Gastroesophageal sphincter (tissue), 4 donors: ENCODE results near the gene FAM50A. TPM values are rescaled to one million over a fixed set of nuclear protein-coding genes. Genes with fewer than 3 reads are reported as not detected.

Experiments
- ATAC-seq: fragments of 150-250 bp; one replicate; pipeline ENCODE4 v1.9.1; 2016; ENCODE audit warnings: mild to moderate bottlenecking, moderate library complexity
- H3K27ac ChIP-seq, 4 donors: fragments of 200-600 bp; sonication (generic) in 3 of 4; 1 replicate in 3 of 4; 2 replicates in 1 of 4; pipeline ENCODE4 v1.5.1; 2016 to 2019
- H3K27me3 ChIP-seq: fragments of 200-600 bp; sonication (generic); one replicate; pipeline ENCODE4 v1.5.1; 2019
- H3K36me3 ChIP-seq, 2 donors: fragments of 200-600 bp; sonication (generic); one replicate each; pipeline ENCODE4 v1.5.1; 2019; ENCODE audit warnings: control low read depth in 1 of 2
- H3K4me1 ChIP-seq, 3 donors: fragments of 200-600 bp; sonication (generic); 1 replicate in 2 of 3; 2 replicates in 1 of 3; pipeline ENCODE4 v1.5.1; 2016 to 2019; ENCODE audit warnings: control low read depth in 2 of 3
- H3K4me3 ChIP-seq, 2 donors: fragments of 200-600 bp; sonication (generic); one replicate each; pipeline ENCODE4 v1.5.1; 2019; ENCODE audit warnings: mild to moderate bottlenecking in 1 of 2, moderate library complexity in 1 of 2
- H3K9me3 ChIP-seq, 3 donors: fragments of 200-600 bp; sonication (generic); one replicate each; pipeline ENCODE4 v1.5.1; 2017 to 2019; ENCODE audit warnings: control low read depth in 2 of 3
- CTCF ChIP-seq, 4 experiments: fragments of 200-600 bp in 2 of 4; fragments of 450-650 bp in 2 of 4; sonication (generic) in 1 of 4; IDR thresholded peaks; one replicate each; pipeline ENCODE4 v1.5.1; 2017 to 2019; ENCODE audit warnings: antibody characterized with exemption in 4 of 4, mild to moderate bottlenecking in 2 of 4, moderate library complexity in 2 of 4
- EP300 ChIP-seq: sonication (generic); formaldehyde crosslinking; IDR thresholded peaks from one replicate; pipeline ENCODE4 v1.6.1; 2017; ENCODE audit warnings: antibody characterized with exemption, mild to moderate bottlenecking
- POLR2A ChIP-seq, 2 donors: fragments of 450-650 bp; IDR thresholded peaks; one replicate each; pipeline ENCODE4 v1.6.1; 2017; ENCODE audit warnings: antibody characterized with exemption in 2 of 2, mild to moderate bottlenecking in 2 of 2, moderate library complexity in 1 of 2
- POLR2AphosphoS5 ChIP-seq: sonication (generic); formaldehyde crosslinking; IDR thresholded peaks from one replicate; pipeline ENCODE4 v1.6.1; 2017; ENCODE audit warnings: antibody characterized with exemption
- WGBS, 2 donors: methylation state at CpG; one replicate each; pipeline ENCODE4 v1.1.5; 2018; ENCODE audit warnings: low coverage in 1 of 2; 5-methylcytosine and 5-hydroxymethylcytosine counted together
- total RNA-seq, 4 donors: library from RNA; depleted of rRNA; stranded (reverse); fragments of >200 nt; gene quantifications; one replicate each; pipeline ENCODE4 v1.1.0, GENCODE V29; 2016

The FAM50A gene
- total RNA-seq, 4 donors from 2014 or later: 49.8 to 58.2 (median 53.4) TPM

GRCh38 chrX:154428176-154429171 is 15.5 kb upstream of the FAM50A start, which contains the start of gene ATP6AP1:
Gene ATP6AP1, plus strand, starts transcription at chrX:154428677. Its CDS starts 16 bp downstream, at chrX:154428693.
- no peak for TF ChIP-seq CTCF (IDR thresholded peaks at IDR 0.05)
- TF ChIP-seq POLR2AphosphoS5: peak; percentile 60
- TF ChIP-seq EP300: no peak
- peak; percentile 57 to 60 for TF ChIP-seq POLR2A (IDR thresholded peaks at IDR 0.05)
- 19 to 27% methylated on average over 4 to 13 of the region's 87 CpGs for WGBS, 2 donors
- ATAC-seq: peak; percentile 98
- Histone ChIP-seq H3K36me3 (peaks cover 0 to 21% of the 10 kb centered on the region in 2 donors), H3K9me3 (no peaks in the 10 kb centered on the region), H3K4me1 (peaks cover 0 to 39% (median 0%) of the 10 kb centered on the region in 3 donors), H3K4me3 (peak within 1 kb of the TSS; percentile 69 to 73), H3K27me3 (no peaks in the 10 kb centered on the region), H3K27ac (peak within 1 kb of the TSS; percentile 45 to 89 (median 86))

- H3K27me3 ChIP-seq: no peaks in the 10 kb centered on the region
- H3K9me3 ChIP-seq: no peaks in the 10 kb centered on the region
- peaks cover 0 to 34% of the 10 kb centered on the region in 2 donors for H3K36me3 ChIP-seq
- peaks cover 0 to 39% (median 0%) of the 10 kb centered on the region in 3 donors for H3K4me1 ChIP-seq
- TF ChIP-seq POLR2A (IDR thresholded peaks at IDR 0.05) (no peak), CTCF (IDR thresholded peaks at IDR 0.05) (no peak), POLR2AphosphoS5 (no peak), EP300 (no peak)
- ATAC-seq: no peak
- WGBS, 2 donors: 83 to 100% methylated on average over 1 of the region's 2 CpGs
- H3K27ac ChIP-seq: no peak overlapping the region
- peak overlapping the region in 1 of 2 donors; percentile 73 for H3K4me3 ChIP-seq
These were observed 14.2 kb upstream of the FAM50A start for GRCh38 chrX:154429711-154430110.

- no peak for TF ChIP-seq EP300
- TF ChIP-seq CTCF (IDR thresholded peaks at IDR 0.05): no peak
- no peak for TF ChIP-seq POLR2AphosphoS5
- TF ChIP-seq POLR2A (IDR thresholded peaks at IDR 0.05): no peak
- Histone ChIP-seq H3K27me3 (no peaks in the 10 kb centered on the region), H3K4me3 (no peak overlapping the region), H3K4me1 (peaks cover 0 to 39% (median 0%) of the 10 kb centered on the region in 3 donors), H3K9me3 (no peaks in the 10 kb centered on the region), H3K36me3 (peaks cover 0 to 42% of the 10 kb centered on the region in 2 donors), H3K27ac (peak overlapping the region in 1 of 4 donors; percentile 40)
- WGBS, 2 donors: 40 to 58% methylated on average over 3 to 4 of the region's 6 CpGs
- ATAC-seq: no peak
These were observed 13.5 kb upstream of the FAM50A start for GRCh38 chrX:154430479-154430878.

GRCh38 chrX:154430916-154431315 is 13.0 kb upstream of the FAM50A start:
- TF ChIP-seq CTCF (IDR thresholded peaks at IDR 0.05) (no peak), EP300 (no peak), POLR2AphosphoS5 (no peak), POLR2A (IDR thresholded peaks at IDR 0.05) (no peak)
- peaks cover 0 to 40% (median 0%) of the 10 kb centered on the region in 3 donors for H3K4me1 ChIP-seq
- H3K27me3 ChIP-seq: no peaks in the 10 kb centered on the region
- H3K4me3 ChIP-seq: no peak overlapping the region
- no peaks in the 10 kb centered on the region for H3K9me3 ChIP-seq
- ATAC-seq: no peak
- peaks cover 0 to 46% of the 10 kb centered on the region in 2 donors for H3K36me3 ChIP-seq
- peak overlapping the region in 1 of 4 donors; percentile 40 for H3K27ac ChIP-seq
- WGBS, 2 donors: 73% methylated on average over 4 of the region's 7 CpGs; no CpG with 5 or more reads in 1 of the 2 donors
